Fibroblast of mammary gland (primary cell): ENCODE data around the gene MZB1.

Experiments
- DNase-seq: peaks from one replicate; pipeline ENCODE4 v3.0.0-alpha.2; 2010; ENCODE audit warnings: low read depth
- H3K4me3 ChIP-seq: 2 replicates; pipeline ENCODE4 v1.5.1; 2011; ENCODE audit warnings: low read depth, mild to moderate bottlenecking, low read length, moderate library complexity; ENCODE audit not compliant: control insufficient read depth
- CTCF ChIP-seq: conservative IDR thresholded peaks from 2 replicates; pipeline ENCODE4 v1.5.1; 2011; ENCODE audit warnings: low read depth, low read length, inconsistent platforms; ENCODE audit not compliant: control insufficient read depth, insufficient read depth

The MZB1 gene

GRCh38 chr5:139416651-139417050 lies 26.9 kb upstream of the MZB1 start:
- DNase-seq = no peak
- no peak overlapping the region for H3K4me3 ChIP-seq
- TF ChIP-seq CTCF = no peak

GRCh38 chr5:139415869-139416268 lies 26.2 kb upstream of the MZB1 start:
- TF ChIP-seq CTCF = no peak
- no peak for DNase-seq
- no peak overlapping the region for H3K4me3 ChIP-seq

- H3K4me3 ChIP-seq = no peak overlapping the region
- no peak for TF ChIP-seq CTCF
- DNase-seq = no peak
Measured at GRCh38 chr5:139415221-139415861, 25.6 kb upstream of the MZB1 start.

GRCh38 chr5:139414581-139415130 lies 24.9 kb upstream of the MZB1 start:
- no peak for DNase-seq
- TF ChIP-seq CTCF = no peak
- no peak overlapping the region for H3K4me3 ChIP-seq

- no peak for TF ChIP-seq CTCF
- no peak overlapping the region for H3K4me3 ChIP-seq
- DNase-seq = no peak
Measured at GRCh38 chr5:139413963-139414362, 24.2 kb upstream of the MZB1 start.

- no peak for TF ChIP-seq CTCF
- DNase-seq = no peak
- H3K4me3 ChIP-seq = no peak overlapping the region
Measured at GRCh38 chr5:139413153-139413552, 23.4 kb upstream of the MZB1 start.
